Right lobe of liver (tissue), 6 donors: ENCODE data around the gene NT5DC4. TPM values are rescaled to one million over a fixed set of nuclear protein-coding genes. Genes with fewer than 3 reads are reported as not detected.
A peak's percentile ranks its signal among the peaks of the same experiment; 100 is the strongest.

ENCODE experiments used
- ATAC-seq, 4 donors: fragments of 200-7000 bp; cut with Tn5 transposase; one replicate each; pipeline ENCODE4 v1.9.1; 2020; ENCODE audit warnings: mild to moderate bottlenecking in 4 of 4, moderate library complexity in 4 of 4
- DNase-seq, 3 donors: peaks; one replicate each; pipeline ENCODE4 v3.0.0-alpha.2; 2020
- H3K27ac ChIP-seq, 3 donors: fragments of 200-600 bp; one replicate each; pipeline ENCODE4 v1.8.0; 2022
- H3K27me3 ChIP-seq, 2 donors: fragments of 200-600 bp; one replicate each; pipeline ENCODE4 v1.8.0; 2022
- H3K36me3 ChIP-seq, 4 donors: fragments of 200-600 bp; sonication (generic) in 1 of 4; one replicate each; pipeline versions ENCODE4 v1.5.1 to v1.8.0; 2017 to 2022; ENCODE audit warnings: control low read depth in 1 of 4
- H3K4me1 ChIP-seq, 4 donors: fragments of 200-600 bp; sonication (generic) in 1 of 4; one replicate each; pipeline versions ENCODE4 v1.5.1 to v1.8.0; 2017 to 2022; ENCODE audit warnings: control low read depth in 1 of 4
- H3K4me3 ChIP-seq, 3 donors: fragments of 200-600 bp; one replicate each; pipeline ENCODE4 v1.8.0; 2022
- H3K9me3 ChIP-seq, 4 donors: fragments of 200-600 bp; sonication (generic) in 1 of 4; one replicate each; pipeline versions ENCODE4 v1.5.1 to v1.8.0; 2017 to 2022; ENCODE audit warnings: control low read depth in 1 of 4
- CTCF ChIP-seq, 4 donors: fragments of 200-600 bp in 3 of 4; fragments of 450-650 bp in 1 of 4; IDR thresholded peaks; one replicate each; pipeline versions ENCODE4 v1.5.1 to v1.8.0; 2016 to 2022; ENCODE audit warnings: antibody characterized with exemption in 4 of 4, mild to moderate bottlenecking in 2 of 4
- POLR2A ChIP-seq: fragments of 450-650 bp; IDR thresholded peaks from one replicate; pipeline ENCODE4 v1.6.1; 2017; ENCODE audit warnings: antibody characterized with exemption, mild to moderate bottlenecking
- WGBS: methylation state at CpG from one replicate; pipeline ENCODE4 v1.1.6; 2018; ENCODE audit warnings: low coverage, low lambda C conversion rate; ENCODE audit not compliant: insufficient coverage; ENCODE audit errors: missing lambda C conversion rate; 5-methylcytosine and 5-hydroxymethylcytosine counted together
- intact Hi-C, 2 donors: fragments of 100-400 bp; cut with DNase I; formaldehyde crosslinking; loops; one replicate each; pipeline versions ENCODE4 v1.11.2 to v1.14.1; 2022
- total RNA-seq, 6 experiments: library from RNA; depleted of rRNA in 2 of 6; stranded (reverse); fragments of >200 nt in 2 of 6; fragmentation: NEBNext Ultra II Directional in 3 of 6; extraction: Animal tissue kit (Norgen Biotek cat#: 25700) in 3 of 6; gene quantifications; one replicate each; pipeline versions ENCODE4 v1.1.0 to v1.2.4, GENCODE V29; 2016 to 2023
- donor health status: DM: no; HTN: yes; CAD: no.
- donor health status: DM: no; HTN: no; CAD: no.
- donor health status: DM: no; HTN: no; CAD: no.
- donor health status: DM: no; HTN: yes; CAD: no.
- donor health status: DM: no; HTN: yes; CAD: no.

NT5DC4 gene
- total RNA-seq, 6 experiments from 2014 or later, result not detected

GRCh38 chr2:112709703-112710102 lies 11.1 kb upstream of the NT5DC4 start:
- Histone ChIP-seq H3K36me3 (no peaks in the 10 kb centered on the region), H3K4me1 (no peaks in the 10 kb centered on the region), H3K27ac (no peak overlapping the region), H3K4me3 (no peak overlapping the region), H3K9me3 (no peaks in the 10 kb centered on the region), H3K27me3 (no peaks in the 10 kb centered on the region)
- TF ChIP-seq CTCF (IDR thresholded peaks at IDR 0.05) (no peak), POLR2A (no peak)
- DNase-seq (no peak), ATAC-seq (no peak)
- 69% methylated on average over 5 of the region's 6 CpGs for WGBS
- intact Hi-C loops, result no loop called here

DNA sequence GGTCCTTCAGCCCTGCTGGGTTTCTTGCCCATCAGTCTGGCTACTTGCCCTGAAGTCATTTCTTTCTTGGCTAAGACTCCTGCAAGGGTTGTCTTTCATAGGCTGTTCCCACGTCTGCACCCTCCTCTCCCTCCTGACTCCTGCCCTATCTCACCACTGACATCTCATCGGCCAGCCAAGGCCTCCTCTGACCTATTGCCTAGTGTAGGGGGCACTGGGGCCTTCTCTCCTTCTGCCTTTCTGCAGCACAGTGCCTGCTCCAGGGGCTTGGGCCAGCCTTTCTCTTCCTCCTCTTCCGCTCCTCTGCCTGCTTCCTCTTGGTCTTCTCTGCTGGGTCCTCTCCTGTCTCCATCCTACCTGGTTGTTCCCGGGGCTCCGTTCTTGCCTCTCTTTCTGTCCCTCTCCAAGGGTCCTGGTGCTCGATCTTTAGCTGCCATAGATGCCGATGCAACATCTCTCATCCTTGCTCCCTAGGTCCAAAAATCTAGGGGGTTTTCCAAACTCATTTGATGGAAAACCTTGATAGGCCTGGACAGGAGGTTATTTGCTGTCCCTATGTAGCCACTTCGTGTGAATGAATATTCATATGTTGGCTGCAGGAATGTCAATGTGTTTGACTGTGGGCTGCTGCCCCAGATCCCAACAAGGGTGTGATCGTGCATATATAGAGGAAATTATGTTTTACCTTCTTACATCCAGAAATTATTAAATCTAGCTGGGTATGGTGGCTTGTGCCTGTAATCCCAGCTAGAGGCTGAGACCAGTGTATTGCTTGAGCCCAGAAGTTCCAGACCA lies 9.7 kb upstream of the NT5DC4 start:
- Histone ChIP-seq H3K36me3 (no peaks in the 10 kb centered on the region), H3K4me3 (no peak overlapping the region), H3K27ac (no peak overlapping the region), H3K27me3 (no peaks in the 10 kb centered on the region), H3K4me1 (no peaks in the 10 kb centered on the region), H3K9me3 (no peaks in the 10 kb centered on the region)
- intact Hi-C loops, result no loop called here
- WGBS, result 66% methylated on average over 9 of the region's 9 CpGs
- peak in 1 of 3 donors; percentile 36 for DNase-seq
- TF ChIP-seq POLR2A (no peak), CTCF (IDR thresholded peaks at IDR 0.05) (no peak)
- ATAC-seq, result no peak

- no peak for ATAC-seq
- TF ChIP-seq CTCF (IDR thresholded peaks at IDR 0.05) (no peak), POLR2A (no peak)
- Histone ChIP-seq H3K27me3 (no peaks in the 10 kb centered on the region), H3K4me3 (no peak overlapping the region), H3K36me3 (no peaks in the 10 kb centered on the region), H3K27ac (no peak overlapping the region), H3K4me1 (no peaks in the 10 kb centered on the region), H3K9me3 (no peaks in the 10 kb centered on the region)
- intact Hi-C loops, result no loop called here
- peak in 1 of 3 donors; percentile 26 for DNase-seq
- WGBS, result 100% methylated on average over 1 of the region's 3 CpGs
These were observed 8.4 kb upstream of the NT5DC4 start for GRCh38 chr2:112712465-112712864.

GRCh38 chr2:112712903-112713584 lies 7.8 kb upstream of the NT5DC4 start:
- DNase-seq (no peak), ATAC-seq (peak; percentile 54 to 80 (median 71))
- TF ChIP-seq CTCF (IDR thresholded peaks at IDR 0.05) (no peak), POLR2A (no peak)
- H3K4me3 ChIP-seq, result no peak overlapping the region
- no peak overlapping the region for H3K27ac ChIP-seq
- no peaks in the 10 kb centered on the region for H3K36me3 ChIP-seq
- H3K27me3 ChIP-seq, result no peaks in the 10 kb centered on the region
- intact Hi-C loops, result no loop called here
- no peaks in the 10 kb centered on the region for H3K4me1 ChIP-seq
- WGBS, result 43% methylated on average over 11 of the region's 17 CpGs
- H3K9me3 ChIP-seq, result no peaks in the 10 kb centered on the region
